Activated gamma-delta T cell treated with Interleukin-2 at 50 U/mL for 16 hours (primary cell): ENCODE results near the gene CARS1.
"Not testable (repeated sequence)": the region's sequence is repeated elsewhere in the genome, so short reads cannot be mapped to it uniquely, and the experiment has no call there.

Source experiments
- DNase-seq: peaks from one replicate; pipeline ENCODE4 v3.0.0-alpha.2; 2020

Gene CARS1

DNA sequence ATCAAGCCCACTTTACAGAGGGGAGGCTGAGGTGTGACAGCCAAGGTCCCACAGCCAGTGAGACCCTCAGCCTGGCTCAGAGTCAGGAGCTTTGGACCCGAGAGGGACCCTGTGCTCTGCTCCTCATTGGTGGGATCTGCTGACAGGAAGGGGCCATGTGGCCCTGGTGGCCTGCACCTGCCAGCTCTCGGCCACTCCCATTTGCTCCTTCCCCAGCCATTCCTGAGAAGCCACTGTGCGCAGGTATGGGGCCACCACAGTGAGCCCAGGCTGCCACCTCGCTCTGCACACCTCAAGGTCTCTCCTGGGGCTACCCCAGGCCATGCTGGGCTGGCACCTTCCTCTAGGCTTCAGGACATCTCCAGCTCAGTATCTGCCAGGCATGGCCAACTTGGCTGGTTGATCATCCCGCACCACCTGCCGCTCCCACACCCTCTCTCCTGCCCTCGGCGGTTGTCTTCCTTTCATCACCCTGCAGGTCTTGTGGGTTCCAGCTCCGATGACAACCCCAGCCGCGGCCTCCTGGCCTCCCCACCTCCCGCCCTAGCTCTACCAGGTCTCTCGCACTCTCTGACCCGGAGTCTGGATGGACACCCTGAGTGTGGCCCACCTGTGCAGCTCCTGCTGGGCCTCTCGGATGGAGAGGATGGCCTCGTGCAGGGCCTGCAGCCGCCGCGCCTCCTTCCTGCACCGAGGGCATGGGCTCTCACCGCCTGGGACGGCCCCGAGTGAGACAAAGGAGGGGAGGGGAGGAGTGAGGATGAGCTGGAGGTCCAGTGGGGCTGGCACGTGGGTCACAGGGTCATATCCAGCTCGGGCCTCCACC is 32.2 kb upstream of the CARS1 start:
- DNase-seq = no peak

DNA sequence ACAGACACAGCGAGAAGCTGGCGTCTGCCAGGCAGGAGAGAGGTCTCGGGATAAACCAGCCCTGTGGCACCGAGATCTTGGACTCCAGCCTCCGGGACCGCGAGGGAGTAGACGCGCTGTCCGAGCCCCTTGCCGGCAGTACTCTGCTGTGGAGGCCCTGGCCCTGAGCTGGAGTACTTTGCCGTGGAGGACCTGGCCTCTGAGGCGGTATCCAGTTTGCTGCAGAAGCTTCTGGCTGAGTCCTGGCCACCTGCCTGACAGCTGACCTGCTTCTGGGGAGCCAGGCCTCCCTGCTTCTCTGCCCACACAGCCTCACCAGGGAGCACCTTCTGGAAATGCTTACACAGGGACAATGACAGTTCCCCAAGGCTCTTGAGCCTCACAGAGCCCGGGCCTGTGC is 31.6 kb upstream of the CARS1 start:
- no peak for DNase-seq

DNA sequence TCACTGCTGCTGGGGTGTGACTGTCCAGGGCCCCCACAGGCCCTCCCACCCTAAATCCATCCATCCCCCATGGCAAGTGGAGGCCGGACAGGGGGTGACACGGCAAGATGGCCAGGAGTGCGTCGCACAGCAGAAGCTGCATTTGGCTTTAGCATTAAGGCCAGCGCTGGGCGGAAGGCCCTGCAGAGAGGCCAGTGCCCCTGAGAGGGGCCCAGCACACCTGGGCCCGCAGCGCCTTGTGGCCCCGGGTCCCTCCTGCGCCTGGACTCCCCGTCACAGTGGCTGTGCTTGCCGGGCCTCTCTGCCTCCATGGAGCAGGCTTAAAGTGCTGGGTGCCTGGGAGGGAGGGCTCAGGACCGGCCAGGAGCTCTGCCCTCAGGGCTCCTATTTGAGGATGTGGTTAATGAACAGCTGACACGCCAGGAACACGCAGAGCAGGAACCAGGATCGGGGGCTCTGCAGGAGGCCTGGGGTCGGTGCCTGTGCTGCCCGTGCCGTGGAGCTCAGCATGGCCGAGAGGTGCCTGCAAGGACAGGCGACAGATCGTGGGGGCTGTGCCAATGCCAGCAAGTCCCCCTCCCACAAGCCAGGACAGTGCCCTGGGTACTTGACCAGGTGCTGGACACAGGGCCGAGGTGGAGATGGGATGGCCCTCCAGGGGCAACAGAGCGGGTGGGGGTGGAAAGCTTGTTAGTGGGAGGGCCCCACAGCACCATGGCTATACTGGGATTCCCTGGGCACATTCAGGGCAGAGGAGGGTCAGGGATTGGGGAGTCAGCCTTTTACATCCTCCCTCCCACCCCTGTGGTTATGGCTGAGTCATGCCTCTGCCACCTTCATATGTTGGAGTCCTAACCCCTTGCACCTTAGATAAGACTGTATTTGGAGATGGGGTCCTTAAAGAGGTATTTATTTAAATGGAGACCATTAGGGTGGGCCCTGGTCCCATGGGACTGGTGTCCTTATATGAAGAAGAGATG is 30.9 kb upstream of the CARS1 start:
- no peak for DNase-seq

DNA sequence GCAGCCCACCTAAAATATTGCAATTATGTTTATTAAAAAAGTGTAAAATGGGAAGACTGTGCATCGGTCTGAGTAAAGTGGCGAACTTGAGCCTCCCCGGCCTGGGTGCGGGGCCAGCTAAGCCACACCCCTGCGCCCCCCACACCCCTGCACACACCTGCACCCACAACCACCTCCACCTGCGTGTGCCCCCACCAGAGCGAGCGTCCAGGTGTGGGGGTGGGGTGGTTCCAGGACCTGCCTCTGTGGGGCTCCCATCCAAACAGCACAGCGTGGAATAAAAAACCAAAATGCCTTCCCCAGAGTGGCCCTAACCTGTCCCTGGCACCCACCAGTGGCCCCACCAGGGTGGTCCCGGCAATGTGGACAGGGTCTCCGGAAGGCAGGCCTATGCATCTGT is 30.1 kb upstream of the CARS1 start:
- DNase-seq = no peak

DNA sequence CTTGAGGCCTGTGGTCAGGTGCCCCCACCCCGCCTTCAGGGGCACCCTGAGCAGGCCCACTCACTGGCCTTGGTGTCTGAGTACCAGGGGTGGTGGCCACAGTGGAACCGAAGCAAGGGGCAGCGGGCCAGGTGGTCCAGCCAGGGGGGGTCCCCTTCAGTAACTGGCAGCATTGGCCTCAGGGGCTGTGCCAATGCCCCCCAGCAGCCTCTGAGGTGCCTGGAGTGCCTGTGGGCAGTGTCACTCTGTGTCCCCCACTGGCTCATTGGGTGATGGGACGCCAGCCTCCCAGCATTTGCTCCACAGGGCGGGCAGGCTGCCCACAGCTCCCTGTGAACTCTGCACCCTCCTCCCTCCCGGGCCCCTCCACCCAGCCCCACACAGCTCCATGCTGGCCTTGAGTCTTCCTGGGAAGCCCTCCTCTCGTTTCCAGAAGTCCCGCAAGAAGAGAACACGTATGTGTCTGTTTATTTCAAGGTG is 29.5 kb upstream of the CARS1 start:
- no peak for DNase-seq

DNA sequence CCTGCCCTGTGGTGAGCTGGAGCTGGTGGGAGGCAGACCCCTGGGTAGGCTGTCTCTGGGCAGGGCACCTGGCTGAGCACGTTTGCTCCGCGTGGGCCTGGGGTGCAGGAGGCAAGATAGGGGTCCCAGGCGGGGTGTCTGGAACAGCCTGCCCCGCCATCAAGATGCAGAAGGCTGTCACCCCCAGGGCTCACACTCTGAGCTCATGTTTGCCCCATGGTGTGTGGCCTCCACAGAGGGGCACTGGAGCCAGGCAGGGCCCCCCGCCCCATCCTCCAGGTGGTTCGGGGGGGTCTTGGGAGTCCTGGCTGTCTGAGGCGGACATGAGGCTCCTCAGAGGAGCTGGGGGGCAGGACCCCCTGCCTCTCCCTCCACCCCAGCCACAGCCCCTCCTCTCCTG is 28.9 kb upstream of the CARS1 start:
- no peak for DNase-seq

DNA sequence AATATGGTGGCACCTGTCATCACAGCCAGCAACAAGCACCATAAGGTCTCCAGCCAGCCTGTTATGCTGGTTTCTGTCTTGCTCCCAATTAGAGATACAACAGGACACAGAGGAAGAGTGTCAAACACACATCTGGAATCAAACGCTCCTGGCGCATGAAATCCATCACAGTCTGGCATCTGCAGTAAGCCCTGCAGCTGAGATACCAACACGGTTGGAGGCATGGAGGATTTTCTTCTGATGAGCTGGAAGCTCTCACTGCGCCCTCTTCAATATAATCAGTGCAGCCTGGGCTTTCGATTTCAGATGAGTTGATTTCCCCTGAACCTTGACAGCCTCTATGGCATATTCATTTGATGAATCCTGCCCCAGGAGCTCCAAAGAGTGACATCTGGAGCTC is 27.8 kb upstream of the CARS1 start:
- no peak for DNase-seq

DNA sequence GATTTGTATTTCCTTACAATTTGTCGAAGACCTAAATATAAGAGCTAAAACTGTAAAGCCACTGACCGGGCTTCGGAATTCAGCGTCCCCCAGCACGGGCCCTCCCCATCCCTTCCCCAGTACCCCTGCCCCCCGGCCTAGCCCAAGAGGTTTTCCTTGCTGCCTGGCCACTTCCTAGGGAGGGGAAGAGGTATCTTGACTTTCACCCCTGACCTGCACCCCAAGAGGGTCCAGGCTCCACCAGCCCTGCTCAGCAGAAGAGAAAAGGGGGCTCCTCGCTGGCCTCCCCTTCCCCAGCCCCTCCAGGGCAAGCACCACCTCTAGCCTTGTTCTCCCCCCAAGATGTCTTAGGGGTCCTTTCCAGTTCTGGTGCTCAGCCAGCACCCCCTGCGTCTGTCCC is 26.1 kb upstream of the CARS1 start:
- DNase-seq = no peak

DNA sequence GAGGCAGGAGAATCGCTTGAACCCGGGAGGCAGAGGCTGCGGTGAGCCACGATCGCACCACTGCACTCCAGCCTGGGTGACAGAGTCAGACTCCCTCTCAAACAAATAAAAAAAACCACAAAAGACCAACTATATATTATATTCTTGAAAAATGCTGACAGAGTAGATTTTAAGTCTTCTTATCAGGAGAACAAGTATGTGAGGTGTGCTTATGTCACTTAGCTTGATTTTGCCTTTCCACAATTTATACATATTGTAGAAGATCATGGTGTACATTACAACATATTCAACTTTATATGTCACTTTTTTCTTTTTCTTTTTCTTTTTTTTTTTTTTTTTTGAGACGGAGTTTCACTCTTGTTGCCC is 24.1 kb upstream of the CARS1 start:
- no peak for DNase-seq

DNA sequence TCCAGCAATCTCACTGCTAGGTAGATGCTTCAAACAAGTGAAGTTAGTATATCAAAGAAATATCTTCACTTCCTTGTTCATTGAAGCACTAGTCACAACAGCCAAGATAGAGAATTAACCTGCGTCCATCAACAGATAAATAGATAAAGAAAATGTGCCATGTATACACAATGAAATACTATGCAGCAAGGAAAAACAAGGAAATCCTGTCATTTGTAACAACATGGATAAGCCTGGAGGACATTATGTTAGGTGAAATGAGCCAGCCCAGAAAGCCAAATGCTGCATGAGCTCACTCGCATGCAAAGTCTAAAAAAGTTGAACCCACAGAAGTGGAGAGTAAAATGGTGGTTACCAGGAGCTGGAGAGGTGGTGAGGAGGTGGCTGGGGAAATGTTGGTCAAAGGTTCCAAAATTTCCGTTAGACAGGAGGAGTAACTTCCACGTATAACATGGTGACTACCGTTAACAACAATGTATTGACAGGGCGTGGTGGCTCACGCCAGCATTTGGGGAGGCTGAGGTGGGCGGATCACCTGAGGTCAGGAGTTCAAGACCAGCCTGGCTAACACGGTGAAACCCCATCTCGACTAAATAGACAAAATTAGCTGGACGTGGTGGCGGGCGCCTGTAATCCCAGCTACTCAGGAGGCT is 23.6 kb upstream of the CARS1 start:
- no peak for DNase-seq

DNA sequence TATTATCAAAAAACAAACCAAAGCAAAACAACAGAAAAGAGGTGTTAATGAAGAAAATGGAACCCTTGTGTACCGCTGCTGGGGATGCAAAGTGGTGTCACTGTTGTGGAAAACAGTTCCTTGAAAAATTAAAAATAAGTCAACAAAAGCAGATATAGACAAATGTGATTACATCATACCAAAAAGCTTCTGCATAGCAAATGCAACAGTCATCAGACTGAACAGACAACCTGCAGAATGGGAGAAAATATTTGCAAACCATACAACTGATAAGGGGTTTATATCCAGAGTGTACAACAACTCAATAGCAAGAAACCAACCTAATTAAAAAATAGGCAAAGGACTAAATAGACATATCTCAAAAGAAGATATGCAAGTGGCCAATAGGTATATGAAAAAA is 22.9 kb upstream of the CARS1 start:
- DNase-seq = no peak

DNA sequence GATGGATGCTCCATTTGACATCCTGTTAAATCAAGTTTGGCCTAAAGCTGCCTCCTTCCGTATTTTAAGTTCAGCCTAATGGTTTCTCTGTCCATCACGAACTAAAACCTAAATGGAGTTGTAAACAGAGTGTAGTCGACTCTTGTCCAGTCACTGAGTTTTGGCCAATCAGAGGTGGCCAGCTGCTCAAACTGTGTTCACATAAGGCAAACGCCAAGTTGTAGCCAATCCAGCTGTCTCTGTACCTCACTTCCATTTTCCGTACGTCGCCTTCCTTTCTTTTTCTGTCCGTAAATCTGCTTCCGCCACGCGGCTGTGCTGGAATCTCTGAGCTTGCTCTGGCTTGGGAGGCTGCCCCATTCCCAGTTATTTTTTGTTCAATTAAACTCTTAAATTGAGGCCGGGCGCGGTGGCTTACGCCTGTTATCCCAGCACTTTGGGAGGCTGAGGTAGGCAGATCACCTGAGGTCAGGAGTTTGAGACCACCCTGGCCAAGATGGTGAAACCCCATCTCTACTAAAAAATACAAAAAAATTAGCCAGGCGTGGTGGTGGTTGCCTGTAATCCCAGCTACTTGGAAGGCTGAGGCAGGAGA is 20.7 kb upstream of the CARS1 start:
- no peak for DNase-seq

DNA sequence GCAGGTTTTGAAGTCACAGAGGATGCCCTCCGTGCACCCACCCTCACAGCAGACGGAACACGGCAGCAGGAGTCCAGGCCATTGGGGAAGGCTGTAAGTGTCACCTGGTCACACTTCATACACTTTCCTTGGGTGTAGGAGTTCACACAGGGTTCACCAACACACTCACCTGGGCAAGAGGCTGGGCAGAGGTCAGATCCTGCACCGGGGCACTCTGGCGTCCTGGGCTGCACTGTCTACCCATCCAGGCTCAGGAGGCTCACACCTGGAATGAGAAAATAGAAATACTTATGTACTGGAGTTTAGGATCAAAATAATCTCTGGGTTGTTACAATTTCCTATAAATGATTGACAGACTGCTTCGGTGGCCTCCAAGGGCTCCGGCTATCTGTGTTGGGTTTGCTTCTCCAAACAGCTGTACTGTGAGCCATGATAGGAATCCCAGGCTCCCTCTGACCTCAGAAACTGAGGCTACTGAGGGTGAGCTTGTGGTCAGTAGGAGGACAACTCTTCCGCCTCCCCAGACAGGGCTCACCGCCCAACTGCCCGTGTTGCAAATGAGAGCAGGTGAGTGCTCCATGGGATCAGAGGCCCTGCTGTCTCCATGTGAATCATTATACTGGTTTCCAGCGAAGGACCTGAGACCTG is 20.1 kb upstream of the CARS1 start:
- DNase-seq = no peak

DNA sequence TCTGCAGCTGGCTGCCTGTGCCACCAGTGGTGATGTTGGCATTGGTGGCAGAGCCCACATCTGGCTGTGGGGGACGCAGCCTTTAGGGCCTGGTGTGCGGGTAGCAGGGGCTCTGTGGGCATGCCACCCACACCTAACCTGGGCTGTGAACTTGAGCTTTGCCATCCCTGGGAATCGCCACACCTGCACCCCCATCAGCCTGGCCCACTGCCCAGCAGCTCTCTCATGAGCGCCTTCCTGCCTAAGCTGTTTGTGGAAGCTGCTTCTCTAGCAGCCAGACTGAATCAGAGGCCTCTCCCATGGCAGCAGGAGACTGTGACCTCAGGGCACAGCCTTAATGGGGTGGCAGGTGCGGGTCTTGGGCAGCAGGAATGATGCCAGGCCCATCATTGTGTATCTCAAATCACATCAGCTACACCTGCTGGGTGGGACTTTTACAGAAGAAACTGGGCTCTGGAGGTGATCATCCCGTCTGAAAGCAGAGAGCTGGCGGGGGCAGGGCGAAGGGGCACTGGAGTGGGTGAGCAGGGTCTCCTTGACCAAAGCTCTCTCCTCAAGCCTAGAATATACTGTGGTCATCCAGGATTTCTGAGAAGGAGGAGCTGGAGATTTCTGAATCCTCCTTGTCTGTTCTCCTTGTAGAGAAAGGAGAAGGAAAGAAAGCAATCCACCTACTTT is 17.8 kb upstream of the CARS1 start:
- no peak for DNase-seq

DNA sequence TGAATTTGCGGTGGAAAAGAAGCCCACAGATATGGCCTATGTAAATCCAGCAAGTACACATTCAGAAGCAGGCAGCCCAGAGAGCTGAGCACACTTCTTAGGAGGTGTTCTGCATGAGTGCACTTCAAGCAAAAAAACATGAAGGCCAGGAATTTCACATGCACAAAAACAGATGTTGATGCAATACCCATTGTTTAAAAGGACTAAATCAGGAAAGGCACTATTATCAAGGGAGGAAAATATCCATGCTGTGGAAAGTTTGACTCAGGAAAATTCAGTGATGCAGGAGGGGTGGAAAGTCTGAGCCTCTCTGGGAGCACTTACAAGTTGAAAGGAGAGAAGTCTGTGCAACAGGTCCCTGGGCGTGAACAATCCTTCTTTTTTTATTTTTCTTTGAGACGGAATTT is 15.8 kb upstream of the CARS1 start:
- no peak for DNase-seq

DNA sequence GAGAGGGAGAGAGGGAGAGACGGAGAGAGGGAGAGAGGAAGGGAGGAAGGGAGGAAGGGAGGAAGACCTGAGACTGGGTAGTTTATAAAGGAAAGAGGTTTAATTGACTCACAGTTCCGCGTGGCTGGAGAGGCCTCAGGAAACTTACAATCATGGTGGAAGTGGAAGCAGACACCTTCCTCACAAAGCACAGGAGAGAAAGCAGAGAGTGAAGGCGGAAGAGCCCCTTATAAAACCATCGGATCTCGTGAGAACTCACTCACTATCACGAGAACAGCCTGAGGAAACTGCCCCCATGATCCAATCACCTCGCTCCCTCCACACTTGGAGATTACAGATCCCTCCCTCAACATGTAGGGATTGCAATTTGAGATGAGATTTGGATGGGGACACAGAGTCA is 12.2 kb upstream of the CARS1 start:
- no peak for DNase-seq

DNA sequence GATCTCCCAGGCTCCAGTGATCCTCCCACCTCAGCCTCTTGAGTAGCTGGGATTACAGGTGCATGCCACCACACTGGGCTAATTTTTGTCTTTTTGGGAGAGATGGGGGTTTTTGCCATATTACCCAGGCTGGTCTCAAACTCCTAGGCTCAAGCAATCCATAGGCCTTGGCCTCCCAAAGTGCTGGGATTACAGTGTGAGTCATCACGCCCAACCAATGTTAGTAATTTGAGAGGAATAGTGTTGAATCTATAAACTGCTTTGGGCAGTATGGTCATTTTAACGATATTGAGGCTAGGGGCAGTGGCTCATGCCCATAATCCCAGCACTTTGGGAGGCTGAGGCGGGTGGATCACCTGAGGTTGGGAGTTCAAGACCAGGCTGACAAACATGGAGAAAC is 9.1 kb upstream of the CARS1 start:
- not testable (repeated sequence) for DNase-seq

DNA sequence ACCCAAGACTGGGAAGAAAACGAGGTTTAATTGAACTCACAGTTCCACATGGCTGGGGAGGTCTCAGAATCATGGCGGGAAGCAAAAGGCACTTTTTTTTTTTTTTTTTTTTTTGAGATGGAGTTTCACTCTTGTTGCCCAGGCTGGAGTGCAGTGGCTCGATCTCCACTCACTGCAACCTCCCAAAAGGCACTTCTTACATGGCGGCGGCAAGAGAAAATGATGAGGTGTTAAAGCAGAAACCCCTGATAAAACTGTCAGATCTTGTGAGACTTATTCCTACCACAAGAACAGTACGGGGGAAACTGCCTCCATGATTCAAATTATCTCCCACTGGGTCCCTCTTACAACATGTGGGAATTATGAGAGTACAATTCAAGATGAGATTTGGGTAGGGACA is 7.5 kb upstream of the CARS1 start:
- not testable (repeated sequence) for DNase-seq

DNA sequence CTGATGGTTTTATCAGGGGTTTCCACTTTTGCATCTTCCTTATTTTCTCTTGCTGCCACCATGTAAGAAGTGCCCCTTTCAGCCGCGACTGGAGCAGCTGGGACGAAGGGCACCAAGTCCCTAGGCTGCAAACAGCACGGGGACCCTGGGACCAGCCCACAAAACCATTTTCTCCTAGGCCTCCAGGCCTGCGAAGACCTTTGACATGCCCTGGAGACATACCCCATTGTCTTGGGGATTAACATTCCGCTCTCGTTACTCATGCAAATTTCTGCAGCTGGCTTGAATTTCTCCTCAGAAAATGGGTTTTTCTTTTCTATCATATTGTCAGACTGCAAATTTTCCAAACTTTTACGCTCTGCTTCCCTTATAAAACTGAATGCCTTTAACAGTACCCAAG is 6.7 kb upstream of the CARS1 start:
- not testable (repeated sequence) for DNase-seq

DNA sequence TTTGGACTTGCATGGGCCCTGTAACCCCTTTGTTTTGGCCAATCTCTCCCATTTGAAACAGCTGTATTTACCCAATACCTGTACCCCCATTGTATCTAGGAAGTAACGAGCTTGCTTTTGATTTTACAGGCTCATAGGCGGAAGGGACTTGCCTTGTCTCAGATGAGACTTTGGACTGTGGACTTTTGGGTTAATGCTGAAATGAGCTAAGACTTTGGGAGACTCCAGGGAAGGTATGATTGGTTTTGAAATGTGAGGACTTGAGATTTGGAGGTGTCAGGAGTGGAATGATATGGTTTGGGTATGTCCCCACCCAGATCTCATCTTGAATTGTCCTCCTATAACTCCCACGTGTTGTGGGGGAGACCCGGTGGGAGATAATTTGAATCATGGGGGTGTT is 6.2 kb upstream of the CARS1 start:
- not testable (repeated sequence) for DNase-seq

DNA sequence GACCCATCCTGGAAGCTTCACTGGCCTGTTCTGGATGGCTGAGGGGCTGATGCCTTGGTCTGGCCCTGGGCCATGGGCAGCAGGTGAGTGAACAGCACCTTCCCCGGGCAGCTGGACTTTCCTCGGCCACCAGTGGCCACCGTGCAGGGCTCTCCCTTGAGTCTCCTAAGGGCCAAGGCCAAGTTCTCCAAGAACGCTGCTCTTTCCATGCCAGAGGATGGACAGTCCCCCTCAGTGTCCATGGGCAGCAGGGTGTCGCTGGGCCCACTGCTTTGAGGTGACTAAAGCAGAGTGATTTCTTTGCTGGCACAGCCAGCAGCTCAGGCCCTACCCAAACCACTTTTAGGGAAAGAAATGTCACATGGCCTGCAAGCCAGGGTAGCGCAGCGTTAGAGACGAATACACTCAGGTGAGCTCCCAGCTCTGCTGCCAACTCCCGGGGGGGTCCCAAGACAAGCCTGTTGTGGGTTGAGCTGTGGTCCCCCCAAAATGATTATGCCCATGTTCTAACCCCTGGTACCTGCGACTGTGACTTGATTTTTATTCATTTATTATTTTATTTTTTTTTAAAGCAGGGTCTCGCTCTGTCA is 3.3 kb upstream of the CARS1 start:
- no peak for DNase-seq
